Keratinocyte (primary cell): ENCODE measurements around the gene LDAH. TPM values are rescaled to one million over a fixed set of nuclear protein-coding genes. Genes with fewer than 3 reads are reported as not detected.

Source experiments
- DNase-seq: peaks from one replicate; pipeline ENCODE4 v3.0.0-alpha.2; 2011; ENCODE audit warnings: low read depth, missing footprints, low spot score
- FAIRE-seq: peaks from 2 replicates; lab custom pipeline; 2011; peaks lifted over from hg19 to GRCh38; lab: Jason Lieb, UNC
- H2AFZ ChIP-seq: 2 replicates; pipeline ENCODE4 v1.6.0; 2012; ENCODE audit warnings: low read length, control low read depth, inconsistent platforms; ENCODE audit not compliant: control insufficient read depth
- H3K27ac ChIP-seq: 2 replicates; pipeline ENCODE4 v1.5.1; 2011; ENCODE audit warnings: low read length; ENCODE audit not compliant: control insufficient read depth, insufficient read depth
- H3K27me3 ChIP-seq: 3 replicates; pipeline ENCODE4 v1.6.0; 2011; ENCODE audit warnings: low read length; ENCODE audit not compliant: control insufficient read depth, insufficient read depth; ENCODE audit errors: extremely low read depth
- H3K36me3 ChIP-seq, 2 experiments: 2 replicates in 1 of 2; 3 replicates in 1 of 2; pipeline ENCODE4 v1.5.1; 2011; ENCODE audit warnings: low read length in 2 of 2, mild to moderate bottlenecking in 1 of 2; ENCODE audit not compliant: control insufficient read depth in 2 of 2, insufficient read depth in 2 of 2; ENCODE audit errors: extremely low read depth in 1 of 2
- H3K4me1 ChIP-seq: 3 replicates; pipeline ENCODE4 v1.5.1; 2011; ENCODE audit warnings: low read length; ENCODE audit not compliant: control insufficient read depth, insufficient read depth; ENCODE audit errors: extremely low read depth
- H3K4me2 ChIP-seq: 3 replicates; pipeline ENCODE4 v1.6.0; 2011; ENCODE audit warnings: low read depth, low read length; ENCODE audit not compliant: control insufficient read depth, insufficient read depth; ENCODE audit errors: extremely low read depth
- H3K4me3 ChIP-seq, 3 experiments: fragments of 200-600 bp in 1 of 3; sonication (generic) in 1 of 3; 2 replicates in 2 of 3; 3 replicates in 1 of 3; pipeline ENCODE4 v1.5.1; 2011 to 2016; ENCODE audit warnings: low read length in 3 of 3, mild to moderate bottlenecking in 3 of 3, control low read depth in 2 of 3, inconsistent platforms in 1 of 3, low read depth in 1 of 3, mixed read lengths in 1 of 3, mixed run types in 1 of 3, moderate library complexity in 1 of 3; ENCODE audit not compliant: control insufficient read depth in 2 of 3, insufficient read depth in 2 of 3; ENCODE audit errors: extremely low read depth in 1 of 3
- H3K79me2 ChIP-seq: 2 replicates; pipeline ENCODE4 v1.6.0; 2012; ENCODE audit warnings: low read length; ENCODE audit not compliant: control insufficient read depth, insufficient read depth
- H3K9ac ChIP-seq: 3 replicates; pipeline ENCODE4 v1.6.0; 2011; ENCODE audit warnings: low read length; ENCODE audit not compliant: control insufficient read depth, insufficient read depth; ENCODE audit errors: extremely low read depth
- H3K9me1 ChIP-seq: 3 replicates; pipeline ENCODE4 v1.6.0; 2011; ENCODE audit warnings: low read length; ENCODE audit not compliant: control insufficient read depth, insufficient read depth; ENCODE audit errors: extremely low read depth
- H3K9me3 ChIP-seq: 2 replicates; pipeline ENCODE4 v1.5.1; 2012; ENCODE audit warnings: low read depth, low read length; ENCODE audit not compliant: control insufficient read depth
- H4K20me1 ChIP-seq: 3 replicates; pipeline ENCODE4 v1.6.0; 2011; ENCODE audit warnings: low read length; ENCODE audit not compliant: control insufficient read depth, insufficient read depth; ENCODE audit errors: extremely low read depth
- EZH2 ChIP-seq: IDR thresholded peaks from one replicate; pipeline ENCODE4 v1.6.1; 2012; ENCODE audit warnings: inconsistent platforms, mild to moderate bottlenecking, low read length, moderate library complexity
- dilution Hi-C: fragments of 300-500 bp; cut with MboI; formaldehyde crosslinking; loops from one replicate; pipeline ENCODE4 v1.7.0; 2020; ENCODE audit warnings: low sequenced_read_pairs; ENCODE audit not compliant: extremely low pct_ligation_motif_present
- polyA plus RNA-seq, 5 experiments: library from polyadenylated mRNA; depleted of rRNA in 3 of 5; stranded (reverse) in 3 of 5; stranded (forward) in 1 of 5; unstranded in 1 of 5; fragments of >200 nt; gene quantifications; 1 replicate in 1 of 5; 2 replicates in 3 of 5; 3 replicates in 1 of 5; pipeline versions ENCODE4 v1.2.1 to v1.2.3, GENCODE V29; 2011 to 2012; ENCODE audit warnings: missing spikeins in 2 of 5, low read depth in 1 of 5, low replicate concordance in 1 of 5
- TF ChIP-seq, protein P1 (sequence below), 3 experiments: IDR thresholded peaks in 1 of 3; conservative IDR thresholded peaks in 1 of 3; optimal IDR thresholded peaks in 1 of 3; 2 replicates in 2 of 3; 3 replicates in 1 of 3; pipeline versions ENCODE3 to v1.5.1; 2011; ENCODE audit warnings: low read length in 3 of 3, mild to moderate bottlenecking in 3 of 3, moderate library complexity in 2 of 3, control low read depth in 1 of 3, inconsistent platforms in 1 of 3; ENCODE audit not compliant: insufficient read depth in 2 of 3; ENCODE audit errors: extremely low read depth in 1 of 3

Gene LDAH
- polyA plus RNA-seq, 1 donor (not counting 4 experiments of a cell fraction or from before 2014, with no cell fraction given), result 22.7 TPM

- no peak overlapping the region for H3K4me3 ChIP-seq
- no peak for TF ChIP-seq EZH2
- TF ChIP-seq, protein P1, sequence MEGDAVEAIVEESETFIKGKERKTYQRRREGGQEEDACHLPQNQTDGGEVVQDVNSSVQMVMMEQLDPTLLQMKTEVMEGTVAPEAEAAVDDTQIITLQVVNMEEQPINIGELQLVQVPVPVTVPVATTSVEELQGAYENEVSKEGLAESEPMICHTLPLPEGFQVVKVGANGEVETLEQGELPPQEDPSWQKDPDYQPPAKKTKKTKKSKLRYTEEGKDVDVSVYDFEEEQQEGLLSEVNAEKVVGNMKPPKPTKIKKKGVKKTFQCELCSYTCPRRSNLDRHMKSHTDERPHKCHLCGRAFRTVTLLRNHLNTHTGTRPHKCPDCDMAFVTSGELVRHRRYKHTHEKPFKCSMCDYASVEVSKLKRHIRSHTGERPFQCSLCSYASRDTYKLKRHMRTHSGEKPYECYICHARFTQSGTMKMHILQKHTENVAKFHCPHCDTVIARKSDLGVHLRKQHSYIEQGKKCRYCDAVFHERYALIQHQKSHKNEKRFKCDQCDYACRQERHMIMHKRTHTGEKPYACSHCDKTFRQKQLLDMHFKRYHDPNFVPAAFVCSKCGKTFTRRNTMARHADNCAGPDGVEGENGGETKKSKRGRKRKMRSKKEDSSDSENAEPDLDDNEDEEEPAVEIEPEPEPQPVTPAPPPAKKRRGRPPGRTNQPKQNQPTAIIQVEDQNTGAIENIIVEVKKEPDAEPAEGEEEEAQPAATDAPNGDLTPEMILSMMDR (optimal IDR thresholded peaks at IDR 0.05 in 1 of 3, IDR thresholded peaks at IDR 0.05 in 1 of 3, conservative IDR thresholded peaks at IDR 0.05 in 1 of 3; ENCODE audit: extremely low read depth in 1 of 3, insufficient read depth in 2 of 3, low read length in 3 of 3), result no peak
- no peaks in the 10 kb centered on the region for H3K27me3 ChIP-seq
- no peaks in the 10 kb centered on the region for H3K9me3 ChIP-seq
- peaks cover 37% of the 10 kb centered on the region for H3K79me2 ChIP-seq
- H3K4me1 ChIP-seq, result no peaks in the 10 kb centered on the region
- DNase-seq (no peak), FAIRE-seq (no peak)
- dilution Hi-C loops, result no loop called here
- H3K9ac ChIP-seq, result no peak overlapping the region
- H3K27ac ChIP-seq, result no peak overlapping the region
- H2AFZ ChIP-seq, result no peak overlapping the region
- no peaks in the 10 kb centered on the region for H3K36me3 ChIP-seq
- no peaks in the 10 kb centered on the region for H4K20me1 ChIP-seq
- H3K4me2 ChIP-seq, result no peak overlapping the region
- H3K9me1 ChIP-seq, result no peaks in the 10 kb centered on the region
Observed at GRCh38 chr2:20815216-20815615, 7.7 kb downstream of the LDAH start.

GRCh38 chr2:20812779-20813178 is 10.1 kb downstream of the LDAH start:
- H4K20me1 ChIP-seq, result no peaks in the 10 kb centered on the region
- no peak overlapping the region for H3K4me2 ChIP-seq
- no peak overlapping the region for H3K9ac ChIP-seq
- no peak for FAIRE-seq
- TF ChIP-seq EZH2, result no peak
- TF ChIP-seq, protein P1 (optimal IDR thresholded peaks at IDR 0.05 in 1 of 3, IDR thresholded peaks at IDR 0.05 in 1 of 3, conservative IDR thresholded peaks at IDR 0.05 in 1 of 3; ENCODE audit: extremely low read depth in 1 of 3, insufficient read depth in 2 of 3, low read length in 3 of 3), result no peak
- no peaks in the 10 kb centered on the region for H3K4me1 ChIP-seq
- DNase-seq, result no peak
- no peak overlapping the region for H2AFZ ChIP-seq
- no peaks in the 10 kb centered on the region for H3K36me3 ChIP-seq
- H3K9me1 ChIP-seq, result no peaks in the 10 kb centered on the region
- H3K27me3 ChIP-seq, result no peaks in the 10 kb centered on the region
- no peak overlapping the region for H3K27ac ChIP-seq
- H3K4me3 ChIP-seq, result no peak overlapping the region
- peaks cover 26% of the 10 kb centered on the region for H3K79me2 ChIP-seq
- no peaks in the 10 kb centered on the region for H3K9me3 ChIP-seq
- dilution Hi-C loops, result no loop called here
